Trophoblast cell (in vitro differentiated cells and primary cell): Measurements from ENCODE around the gene BAIAP2L1.

ENCODE experiments used
- DNase-seq, 2 donors: peaks; one replicate each; pipeline ENCODE4 v3.0.0-alpha.2; 2016
- H2AFZ ChIP-seq: 2 replicates; pipeline ENCODE4 v1.6.1; 2013; ENCODE audit warnings: low read length, moderate library complexity, mild to moderate bottlenecking; ENCODE audit not compliant: insufficient read depth, poor library complexity
- H2AK5ac ChIP-seq: 2 replicates; pipeline ENCODE4 v1.6.1; 2013; ENCODE audit warnings: mild to moderate bottlenecking, low read length
- H2BK120ac ChIP-seq: 2 replicates; pipeline ENCODE4 v1.6.1; 2013; ENCODE audit warnings: low read length, mild to moderate bottlenecking, moderate library complexity; ENCODE audit not compliant: insufficient read depth, poor library complexity
- H2BK12ac ChIP-seq: 2 replicates; pipeline ENCODE4 v1.6.1; 2013; ENCODE audit warnings: mild to moderate bottlenecking, low read length, moderate library complexity
- H2BK5ac ChIP-seq: 2 replicates; pipeline ENCODE4 v1.6.1; 2013; ENCODE audit warnings: low read length, low read depth, moderate library complexity, mild to moderate bottlenecking; ENCODE audit not compliant: poor library complexity
- H3K14ac ChIP-seq: 2 replicates; pipeline ENCODE4 v1.6.1; 2013; ENCODE audit warnings: mild to moderate bottlenecking, low read length
- H3K18ac ChIP-seq: 2 replicates; pipeline ENCODE4 v1.6.1; 2013; ENCODE audit warnings: mild to moderate bottlenecking, low read length
- H3K23ac ChIP-seq: 2 replicates; pipeline ENCODE4 v1.6.1; 2013; ENCODE audit warnings: low read length
- H3K27ac ChIP-seq: 2 replicates; pipeline ENCODE4 v1.5.1; 2013; ENCODE audit warnings: low read depth, mild to moderate bottlenecking, inconsistent platforms, low read length, moderate library complexity
- H3K27me3 ChIP-seq: 2 replicates; pipeline ENCODE4 v1.6.1; 2013; ENCODE audit warnings: inconsistent platforms, mild to moderate bottlenecking, low read length, moderate library complexity; ENCODE audit not compliant: insufficient read depth
- H3K36me3 ChIP-seq, 2 experiments: 1 replicate in 1 of 2; 2 replicates in 1 of 2; pipeline ENCODE4 v1.6.1; 2013; ENCODE audit warnings: low read length in 2 of 2, mild to moderate bottlenecking in 2 of 2, moderate library complexity in 1 of 2; ENCODE audit not compliant: insufficient read depth in 2 of 2, control insufficient read depth in 1 of 2
- H3K4ac ChIP-seq: 2 replicates; pipeline ENCODE4 v1.6.1; 2013; ENCODE audit warnings: low read depth, mild to moderate bottlenecking, low read length, moderate library complexity
- H3K4me1 ChIP-seq, 2 experiments: 1 replicate in 1 of 2; 2 replicates in 1 of 2; pipeline ENCODE4 v1.6.1; 2013; ENCODE audit warnings: low read length in 2 of 2, mild to moderate bottlenecking in 2 of 2, moderate library complexity in 1 of 2; ENCODE audit not compliant: insufficient read depth in 2 of 2, control insufficient read depth in 1 of 2
- H3K4me2 ChIP-seq: 2 replicates; pipeline ENCODE4 v1.6.1; 2013; ENCODE audit warnings: inconsistent platforms, mild to moderate bottlenecking, low read length, moderate library complexity
- H3K4me3 ChIP-seq: 2 replicates; pipeline ENCODE4 v1.5.1; 2013; ENCODE audit warnings: mild to moderate bottlenecking, low read depth, low read length, inconsistent platforms
- H3K79me1 ChIP-seq: one replicate; pipeline ENCODE4 v1.6.1; 2013; ENCODE audit warnings: low read length
- H3K79me2 ChIP-seq: 2 replicates; pipeline ENCODE4 v1.6.1; 2013; ENCODE audit warnings: low read length, mild to moderate bottlenecking; ENCODE audit not compliant: control insufficient read depth, insufficient read depth, poor library complexity
- H3K9ac ChIP-seq: 2 replicates; pipeline ENCODE4 v1.6.1; 2013; ENCODE audit warnings: mild to moderate bottlenecking, low read length
- H3K9me3 ChIP-seq: 2 replicates; pipeline ENCODE4 v1.6.1; 2013; ENCODE audit warnings: low read depth, mild to moderate bottlenecking, control low read depth, inconsistent platforms, low read length; ENCODE audit not compliant: insufficient read depth
- H4K12ac ChIP-seq: 2 replicates; pipeline ENCODE4 v1.6.1; 2013; ENCODE audit warnings: low read depth, mild to moderate bottlenecking, low read length, moderate library complexity
- H4K8ac ChIP-seq: 2 replicates; pipeline ENCODE4 v1.6.1; 2013; ENCODE audit warnings: low read depth, mild to moderate bottlenecking, low read length, moderate library complexity
- H4K91ac ChIP-seq: one replicate; pipeline ENCODE4 v1.6.1; 2013; ENCODE audit warnings: low read depth, mild to moderate bottlenecking, low read length, moderate library complexity
- WGBS: extraction: QIAGEN DNeasy Blood & Tissue Kit; methylation state at CpG from one replicate; pipeline ENCODE4 v1.1.7; 2013; ENCODE audit warnings: missing lambda C conversion rate; ENCODE audit not compliant: insufficient read length, insufficient coverage; ENCODE audit errors: extremely low coverage; 5-methylcytosine and 5-hydroxymethylcytosine counted together

BAIAP2L1 gene

GRCh38 chr7:98395481-98395880 lies 5.4 kb downstream of the BAIAP2L1 start:
- Histone ChIP-seq H3K79me1 (peaks cover 5% of the 10 kb centered on the region), H3K27ac (no peak overlapping the region), H3K14ac (no peak overlapping the region), H2BK120ac (no peak overlapping the region), H3K4ac (peak overlapping the region; percentile 71), H2BK5ac (no peak overlapping the region), H4K12ac (no peak overlapping the region), H4K8ac (no peak overlapping the region), H2BK12ac (no peak overlapping the region), H3K4me2 (no peak overlapping the region), H2AFZ (no peak overlapping the region), H4K91ac (no peak overlapping the region), H3K27me3 (no peaks in the 10 kb centered on the region), H3K79me2 (peaks cover 18% of the 10 kb centered on the region), H2AK5ac (no peak overlapping the region), H3K9me3 (no peaks in the 10 kb centered on the region), H3K4me1 (peaks cover 10 to 23% of the 10 kb centered on the region in 2 experiments), H3K9ac (no peak overlapping the region), H3K18ac (no peak overlapping the region), H3K23ac (no peak overlapping the region), H3K4me3 (no peak overlapping the region), H3K36me3 (peaks cover 0 to 2% of the 10 kb centered on the region in 2 experiments)
- DNase-seq: no peak
- WGBS: no CpG with 5 or more reads among the region's 4 CpGs

- Histone ChIP-seq H4K91ac (no peak overlapping the region), H2AFZ (no peak overlapping the region), H2BK12ac (no peak overlapping the region), H3K23ac (no peak overlapping the region), H3K27me3 (no peaks in the 10 kb centered on the region), H2BK5ac (no peak overlapping the region), H3K27ac (peak overlapping the region; percentile 51), H3K4me2 (peak overlapping the region; percentile 27), H4K12ac (no peak overlapping the region), H3K36me3 (peaks cover 0 to 2% of the 10 kb centered on the region in 2 experiments), H2AK5ac (no peak overlapping the region), H3K79me1 (no peaks in the 10 kb centered on the region), H3K14ac (no peak overlapping the region), H2BK120ac (no peak overlapping the region), H3K4me1 (peaks cover 10 to 18% of the 10 kb centered on the region in 2 experiments), H4K8ac (no peak overlapping the region), H3K79me2 (peaks cover 15% of the 10 kb centered on the region), H3K4ac (peak overlapping the region; percentile 58), H3K9me3 (no peaks in the 10 kb centered on the region), H3K4me3 (no peak overlapping the region), H3K18ac (no peak overlapping the region), H3K9ac (no peak overlapping the region)
- WGBS: no CpG with 5 or more reads among the region's 5 CpGs
- peak; percentile 89 to 95 for DNase-seq
Measured at GRCh38 chr7:98394377-98394836, 6.5 kb downstream of the BAIAP2L1 start.

- Histone ChIP-seq H3K4me2 (no peak overlapping the region), H4K12ac (no peak overlapping the region), H3K27ac (no peak overlapping the region), H3K79me1 (peaks cover 2% of the 10 kb centered on the region), H3K9me3 (no peaks in the 10 kb centered on the region), H2BK5ac (no peak overlapping the region), H3K23ac (no peak overlapping the region), H3K14ac (no peak overlapping the region), H4K91ac (no peak overlapping the region), H3K9ac (no peak overlapping the region), H3K4me3 (no peak overlapping the region), H3K36me3 (peaks cover 4 to 5% of the 10 kb centered on the region in 2 experiments), H3K4me1 (peaks cover 6 to 7% of the 10 kb centered on the region in 2 experiments), H3K79me2 (peaks cover 4% of the 10 kb centered on the region), H3K27me3 (no peaks in the 10 kb centered on the region), H2AK5ac (no peak overlapping the region), H2AFZ (no peak overlapping the region), H2BK120ac (no peak overlapping the region), H4K8ac (no peak overlapping the region), H3K18ac (no peak overlapping the region), H3K4ac (peak overlapping the region; percentile 64), H2BK12ac (no peak overlapping the region)
- no peak for DNase-seq
- WGBS: no CpG with 5 or more reads among the region's 9 CpGs
Measured at GRCh38 chr7:98387544-98388226, 13.2 kb downstream of the BAIAP2L1 start.

DNA sequence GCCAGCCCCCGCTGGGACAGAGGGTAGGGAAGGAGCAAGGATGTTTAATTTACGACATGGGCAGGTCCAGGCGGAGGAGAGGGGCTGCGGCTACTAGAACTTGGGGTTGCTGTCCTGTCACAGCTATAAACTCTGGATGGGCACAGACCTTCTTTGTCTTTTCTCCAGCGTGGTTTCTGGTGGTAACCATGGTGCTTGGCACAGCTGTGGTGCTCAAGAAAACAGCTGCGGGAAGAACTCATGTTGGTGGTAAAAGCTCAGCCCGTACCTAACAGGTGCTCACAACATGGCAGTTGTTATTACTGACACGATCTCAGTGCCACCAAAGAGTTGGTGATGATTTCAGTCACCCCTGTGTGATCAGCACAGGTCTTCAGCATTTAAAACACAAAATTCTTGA lies 13.8 kb downstream of the BAIAP2L1 start:
- peak overlapping the region; percentile 29 for H3K4ac ChIP-seq
- no peak overlapping the region for H2BK12ac ChIP-seq

More for the DNA sequence above, 13.8 kb downstream of the BAIAP2L1 start:
- H2BK5ac ChIP-seq: no peak overlapping the region
- no peak overlapping the region for H3K27ac ChIP-seq
- H2AK5ac ChIP-seq: no peak overlapping the region
- H3K9me3 ChIP-seq: no peaks in the 10 kb centered on the region
- H3K79me1 ChIP-seq: peaks cover 2% of the 10 kb centered on the region
- no peak overlapping the region for H4K91ac ChIP-seq
- peaks cover 4 to 5% of the 10 kb centered on the region in 2 experiments for H3K36me3 ChIP-seq
- no peak overlapping the region for H3K14ac ChIP-seq
- H3K4me3 ChIP-seq: no peak overlapping the region
- DNase-seq: no peak
- no peak overlapping the region for H3K4me2 ChIP-seq
- H3K79me2 ChIP-seq: peaks cover 4% of the 10 kb centered on the region
- no peaks in the 10 kb centered on the region for H3K27me3 ChIP-seq
- H3K4me1 ChIP-seq: peaks cover 1 to 3% of the 10 kb centered on the region in 2 experiments
- no peak overlapping the region for H4K8ac ChIP-seq
- no peak overlapping the region for H3K9ac ChIP-seq
- no CpG with 5 or more reads among the region's 8 CpGs for WGBS
- H3K18ac ChIP-seq: no peak overlapping the region
- H3K23ac ChIP-seq: no peak overlapping the region
- H4K12ac ChIP-seq: no peak overlapping the region
- H2AFZ ChIP-seq: no peak overlapping the region
- no peak overlapping the region for H2BK120ac ChIP-seq
